PC-3 (cell line): Measurements from ENCODE around the gene NKAIN2.

Source experiments
- CTCF ChIP-seq: fragments of 300-600 bp; sonication (generic); conservative IDR thresholded peaks from 2 replicates; pipeline ENCODE4 v1.5.1; 2017; ENCODE audit warnings: antibody characterized with exemption, low read depth, mild to moderate bottlenecking, low read length
- EZH2 ChIP-seq: fragments of 300-600 bp; sonication (generic); IDR thresholded peaks from one replicate; pipeline ENCODE4 v1.6.1; 2017; ENCODE audit warnings: antibody characterized with exemption, mild to moderate bottlenecking, low read length; ENCODE audit not compliant: unreplicated experiment

GRCh38 chr6:124780623-124781022 lies 977.0 kb downstream of the NKAIN2 start:
- no peak for TF ChIP-seq CTCF
- TF ChIP-seq EZH2, result no peak
